Measurements from ENCODE around the gene DLX2. TPM values are rescaled to one million over a fixed set of nuclear protein-coding genes. Genes with fewer than 3 reads are reported as not detected.
A peak's percentile ranks its signal among the peaks of the same experiment; 100 is the strongest.

The DLX2 gene
- total and polyA plus RNA-seq, 2 of the 13 experiments (the other 11 are each of a cell fraction or from before 2014, with no cell fraction given), result 0.07 to 0.15 TPM

DNA sequence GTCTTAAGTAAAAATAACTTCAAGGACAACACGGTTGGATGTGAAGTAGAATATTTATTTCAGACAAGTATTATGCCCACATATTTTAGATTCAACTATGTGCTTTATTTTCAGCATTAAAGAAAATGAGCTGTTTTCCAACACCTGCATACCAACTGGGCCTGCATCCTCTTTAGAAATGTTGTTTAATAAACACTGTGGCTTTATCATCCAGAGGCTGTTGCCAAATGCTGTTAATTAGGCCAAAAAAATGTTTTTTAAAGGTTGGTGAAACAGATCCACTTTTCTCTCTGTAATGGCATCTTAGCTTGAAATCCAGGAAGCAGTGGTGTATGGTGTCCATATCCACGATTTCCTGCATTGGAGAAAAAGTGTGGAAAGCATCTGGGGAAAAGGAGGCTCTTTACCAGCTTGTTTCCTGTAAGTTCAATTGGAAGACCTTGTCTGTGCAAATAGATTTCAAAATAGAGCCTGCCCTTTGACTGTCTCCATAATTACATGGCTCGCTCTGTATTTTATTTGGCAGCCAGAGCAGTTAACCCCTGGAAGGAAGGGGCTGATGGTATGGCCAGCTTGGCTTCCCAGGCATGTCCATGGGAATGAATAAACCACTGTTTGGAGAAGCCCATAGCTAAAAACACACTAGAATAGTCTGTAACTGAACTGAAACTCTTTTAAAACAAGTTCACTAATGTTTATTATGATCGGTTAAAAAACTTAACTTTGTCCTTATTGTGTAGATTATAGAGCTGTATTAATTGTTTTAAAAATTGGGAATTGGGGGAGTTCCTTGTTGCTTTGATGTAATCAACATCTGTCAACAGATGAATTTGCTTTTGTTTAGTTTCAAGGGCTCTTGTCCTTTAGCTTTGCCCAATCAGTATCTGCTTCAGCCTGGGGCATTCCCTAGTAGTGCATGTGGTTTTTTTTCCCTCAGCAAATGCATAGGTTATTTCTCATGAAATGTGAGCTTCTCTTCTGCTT is 50.4 kb downstream of the DLX2 start (continued):
- no peak for TF ChIP-seq ADNP (CRISPR knock-in tag; IDR thresholded peaks at IDR 0.05)
- TF ChIP-seq, protein P1, sequence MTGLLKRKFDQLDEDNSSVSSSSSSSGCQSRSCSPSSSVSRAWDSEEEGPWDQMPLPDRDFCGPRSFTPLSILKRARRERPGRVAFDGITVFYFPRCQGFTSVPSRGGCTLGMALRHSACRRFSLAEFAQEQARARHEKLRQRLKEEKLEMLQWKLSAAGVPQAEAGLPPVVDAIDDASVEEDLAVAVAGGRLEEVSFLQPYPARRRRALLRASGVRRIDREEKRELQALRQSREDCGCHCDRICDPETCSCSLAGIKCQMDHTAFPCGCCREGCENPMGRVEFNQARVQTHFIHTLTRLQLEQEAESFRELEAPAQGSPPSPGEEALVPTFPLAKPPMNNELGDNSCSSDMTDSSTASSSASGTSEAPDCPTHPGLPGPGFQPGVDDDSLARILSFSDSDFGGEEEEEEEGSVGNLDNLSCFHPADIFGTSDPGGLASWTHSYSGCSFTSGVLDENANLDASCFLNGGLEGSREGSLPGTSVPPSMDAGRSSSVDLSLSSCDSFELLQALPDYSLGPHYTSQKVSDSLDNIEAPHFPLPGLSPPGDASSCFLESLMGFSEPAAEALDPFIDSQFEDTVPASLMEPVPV (CRISPR knock-in tag; IDR thresholded peaks at IDR 0.05), result peak; percentile 54; the same call in 1 of the 2 replicates
- no peak for TF ChIP-seq SUZ12 (IDR thresholded peaks at IDR 0.05; ENCODE audit: low read depth, low read length)
- TF ChIP-seq, protein P2, sequence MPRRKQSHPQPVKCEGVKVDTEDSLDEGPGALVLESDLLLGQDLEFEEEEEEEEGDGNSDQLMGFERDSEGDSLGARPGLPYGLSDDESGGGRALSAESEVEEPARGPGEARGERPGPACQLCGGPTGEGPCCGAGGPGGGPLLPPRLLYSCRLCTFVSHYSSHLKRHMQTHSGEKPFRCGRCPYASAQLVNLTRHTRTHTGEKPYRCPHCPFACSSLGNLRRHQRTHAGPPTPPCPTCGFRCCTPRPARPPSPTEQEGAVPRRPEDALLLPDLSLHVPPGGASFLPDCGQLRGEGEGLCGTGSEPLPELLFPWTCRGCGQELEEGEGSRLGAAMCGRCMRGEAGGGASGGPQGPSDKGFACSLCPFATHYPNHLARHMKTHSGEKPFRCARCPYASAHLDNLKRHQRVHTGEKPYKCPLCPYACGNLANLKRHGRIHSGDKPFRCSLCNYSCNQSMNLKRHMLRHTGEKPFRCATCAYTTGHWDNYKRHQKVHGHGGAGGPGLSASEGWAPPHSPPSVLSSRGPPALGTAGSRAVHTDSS (CRISPR knock-in tag; conservative IDR thresholded peaks at IDR 0.05), result no peak
- TF ChIP-seq, protein P3, sequence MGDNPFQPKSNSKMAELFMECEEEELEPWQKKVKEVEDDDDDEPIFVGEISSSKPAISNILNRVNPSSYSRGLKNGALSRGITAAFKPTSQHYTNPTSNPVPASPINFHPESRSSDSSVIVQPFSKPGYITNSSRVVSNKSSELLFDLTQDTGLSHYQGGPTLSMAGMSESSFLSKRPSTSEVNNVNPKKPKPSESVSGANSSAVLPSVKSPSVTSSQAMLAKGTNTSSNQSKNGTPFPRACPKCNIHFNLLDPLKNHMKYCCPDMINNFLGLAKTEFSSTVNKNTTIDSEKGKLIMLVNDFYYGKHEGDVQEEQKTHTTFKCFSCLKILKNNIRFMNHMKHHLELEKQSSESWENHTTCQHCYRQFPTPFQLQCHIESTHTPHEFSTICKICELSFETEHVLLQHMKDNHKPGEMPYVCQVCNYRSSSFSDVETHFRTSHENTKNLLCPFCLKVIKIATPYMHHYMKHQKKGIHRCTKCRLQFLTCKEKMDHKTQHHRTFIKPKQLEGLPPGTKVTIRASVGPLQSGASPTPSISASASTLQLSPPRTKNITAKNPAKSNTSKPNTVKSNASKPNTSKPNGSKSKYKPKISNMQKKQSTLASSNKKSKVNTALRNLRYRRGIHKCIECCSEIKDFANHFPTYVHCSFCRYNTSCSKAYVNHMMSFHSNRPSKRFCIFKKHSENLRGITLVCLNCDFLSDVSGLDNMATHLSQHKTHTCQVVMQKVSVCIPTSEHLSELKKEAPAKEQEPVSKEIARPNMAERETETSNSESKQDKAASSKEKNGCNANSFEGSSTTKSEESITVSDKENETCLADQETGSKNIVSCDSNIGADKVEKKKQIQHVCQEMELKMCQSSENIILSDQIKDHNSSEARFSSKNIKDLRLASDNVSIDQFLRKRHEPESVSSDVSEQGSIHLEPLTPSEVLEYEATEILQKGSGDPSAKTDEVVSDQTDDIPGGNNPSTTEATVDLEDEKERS (CRISPR knock-in tag; IDR thresholded peaks at IDR 0.05), result no peak; the same call in 1 of the 2 replicates
- TF ChIP-seq MED8 (CRISPR knock-in tag; IDR thresholded peaks at IDR 0.05; ENCODE audit: insufficient replicate concordance), result no peak
- peak; percentile 86 for TF ChIP-seq MXD4 (CRISPR knock-in tag; IDR thresholded peaks at IDR 0.05)
- TF ChIP-seq ETV6 (CRISPR knock-in tag; conservative IDR thresholded peaks at IDR 0.05), result peak; percentile 99
- TF ChIP-seq, protein P4, sequence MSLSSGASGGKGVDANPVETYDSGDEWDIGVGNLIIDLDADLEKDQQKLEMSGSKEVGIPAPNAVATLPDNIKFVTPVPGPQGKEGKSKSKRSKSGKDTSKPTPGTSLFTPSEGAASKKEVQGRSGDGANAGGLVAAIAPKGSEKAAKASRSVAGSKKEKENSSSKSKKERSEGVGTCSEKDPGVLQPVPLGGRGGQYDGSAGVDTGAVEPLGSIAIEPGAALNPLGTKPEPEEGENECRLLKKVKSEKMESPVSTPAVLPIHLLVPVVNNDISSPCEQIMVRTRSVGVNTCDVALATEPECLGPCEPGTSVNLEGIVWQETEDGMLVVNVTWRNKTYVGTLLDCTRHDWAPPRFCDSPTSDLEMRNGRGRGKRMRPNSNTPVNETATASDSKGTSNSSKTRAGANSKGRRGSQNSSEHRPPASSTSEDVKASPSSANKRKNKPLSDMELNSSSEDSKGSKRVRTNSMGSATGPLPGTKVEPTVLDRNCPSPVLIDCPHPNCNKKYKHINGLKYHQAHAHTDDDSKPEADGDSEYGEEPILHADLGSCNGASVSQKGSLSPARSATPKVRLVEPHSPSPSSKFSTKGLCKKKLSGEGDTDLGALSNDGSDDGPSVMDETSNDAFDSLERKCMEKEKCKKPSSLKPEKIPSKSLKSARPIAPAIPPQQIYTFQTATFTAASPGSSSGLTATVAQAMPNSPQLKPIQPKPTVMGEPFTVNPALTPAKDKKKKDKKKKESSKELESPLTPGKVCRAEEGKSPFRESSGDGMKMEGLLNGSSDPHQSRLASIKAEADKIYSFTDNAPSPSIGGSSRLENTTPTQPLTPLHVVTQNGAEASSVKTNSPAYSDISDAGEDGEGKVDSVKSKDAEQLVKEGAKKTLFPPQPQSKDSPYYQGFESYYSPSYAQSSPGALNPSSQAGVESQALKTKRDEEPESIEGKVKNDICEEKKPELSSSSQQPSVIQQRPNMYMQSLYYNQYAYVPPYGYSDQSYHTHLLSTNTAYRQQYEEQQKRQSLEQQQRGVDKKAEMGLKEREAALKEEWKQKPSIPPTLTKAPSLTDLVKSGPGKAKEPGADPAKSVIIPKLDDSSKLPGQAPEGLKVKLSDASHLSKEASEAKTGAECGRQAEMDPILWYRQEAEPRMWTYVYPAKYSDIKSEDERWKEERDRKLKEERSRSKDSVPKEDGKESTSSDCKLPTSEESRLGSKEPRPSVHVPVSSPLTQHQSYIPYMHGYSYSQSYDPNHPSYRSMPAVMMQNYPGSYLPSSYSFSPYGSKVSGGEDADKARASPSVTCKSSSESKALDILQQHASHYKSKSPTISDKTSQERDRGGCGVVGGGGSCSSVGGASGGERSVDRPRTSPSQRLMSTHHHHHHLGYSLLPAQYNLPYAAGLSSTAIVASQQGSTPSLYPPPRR (CRISPR knock-in tag; IDR thresholded peaks at IDR 0.05; ENCODE audit: borderline replicate concordance), result peak; percentile 91
- TF ChIP-seq, protein P5, sequence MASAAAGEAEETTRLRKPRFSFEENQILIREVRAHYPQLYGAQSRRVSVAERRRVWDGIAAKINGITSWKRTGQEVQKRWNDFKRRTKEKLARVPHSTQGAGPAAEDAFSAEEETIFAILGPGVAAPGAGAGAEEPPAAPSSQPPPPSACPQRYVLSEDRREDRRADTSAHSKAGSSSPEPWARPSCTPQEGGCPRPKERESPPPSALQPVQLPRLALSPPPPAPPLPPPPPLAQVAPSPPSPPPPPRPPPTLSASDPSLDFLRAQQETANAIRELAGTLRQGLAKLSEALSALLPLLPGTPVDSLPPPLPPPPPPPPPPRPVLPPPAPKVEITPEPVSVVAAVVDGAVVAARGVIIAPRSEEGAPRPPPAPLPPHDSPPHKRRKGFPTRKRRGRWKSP (CRISPR knock-in tag; IDR thresholded peaks at IDR 0.05), result peak; percentile 76; the same call in 1 of the 2 replicates
- TF ChIP-seq RBM39 (IDR thresholded peaks at IDR 0.05; ENCODE audit: low read depth, low read length, poor library complexity, severe bottlenecking), result no peak
- no peak for TF ChIP-seq TMF1 (CRISPR knock-in tag; IDR thresholded peaks at IDR 0.05; ENCODE audit: low read depth)
- no peak for TF ChIP-seq ARNT2 (CRISPR knock-in tag; IDR thresholded peaks at IDR 0.05; ENCODE audit: low read depth)
- peak; percentile 88 for TF ChIP-seq KDM6A (CRISPR knock-in tag; IDR thresholded peaks at IDR 0.05; ENCODE audit: low read depth)
- TF ChIP-seq PAX8 (CRISPR knock-in tag; IDR thresholded peaks at IDR 0.05; ENCODE audit: borderline replicate concordance), result no peak
